Measurements from ENCODE around the gene PSMD13.
"Not testable (repeated sequence)": the region's sequence is repeated elsewhere in the genome, so short reads cannot be mapped to it uniquely, and the experiment has no call there.

Gene PSMD13

GRCh38 chr11:236774-237767, at the start of gene PSMD13:
Gene PSMD13, plus strand, starts transcription at chr11:236976. Its CDS starts 74 bp downstream, at chr11:237050.
- peak; percentile 78 for DNase-seq

- DNase-seq, result not testable (repeated sequence)
Measured at GRCh38 chr11:189200-189783, 47.5 kb upstream of the PSMD13 start.

GRCh38 chr11:189843-190311, 46.9 kb upstream of the PSMD13 start:
- DNase-seq, result not testable (repeated sequence)

- not testable (repeated sequence) for DNase-seq
Measured at GRCh38 chr11:190546-190945, 46.2 kb upstream of the PSMD13 start.

- not testable (repeated sequence) for DNase-seq
Measured at GRCh38 chr11:191490-192478, 45.0 kb upstream of the PSMD13 start.

GRCh38 chr11:192674-193128, 44.1 kb upstream of the PSMD13 start, which contains the start of gene SCGB1C1:
Gene SCGB1C1, plus strand, starts transcription at chr11:193078. Its CDS starts 22 bp downstream, at chr11:193100.
- not testable (repeated sequence) for DNase-seq

- not testable (repeated sequence) for DNase-seq
Measured at GRCh38 chr11:193481-193880, 43.3 kb upstream of the PSMD13 start.

- no peak for DNase-seq
Measured at GRCh38 chr11:196786-197731, 39.7 kb upstream of the PSMD13 start.

- no peak for DNase-seq
Measured at GRCh38 chr11:197741-198235, 39.0 kb upstream of the PSMD13 start.

GRCh38 chr11:198236-198806, 38.5 kb upstream of the PSMD13 start:
- no peak for DNase-seq

- DNase-seq, result no peak
Measured at GRCh38 chr11:199004-199581, 37.7 kb upstream of the PSMD13 start.

- DNase-seq, result no peak
Measured at GRCh38 chr11:199782-200181, 37.0 kb upstream of the PSMD13 start.

GRCh38 chr11:200224-201003, 36.4 kb upstream of the PSMD13 start:
- DNase-seq, result no peak

- DNase-seq, result no peak
Measured at GRCh38 chr11:201966-202365, 34.8 kb upstream of the PSMD13 start.

- DNase-seq, result no peak
Measured at GRCh38 chr11:202490-202889, 34.3 kb upstream of the PSMD13 start.

GRCh38 chr11:203056-203944, 33.5 kb upstream of the PSMD13 start:
- DNase-seq, result no peak

GRCh38 chr11:203945-204586, 32.7 kb upstream of the PSMD13 start:
- DNase-seq, result no peak

GRCh38 chr11:204587-205109, 32.1 kb upstream of the PSMD13 start:
- no peak for DNase-seq

Measured in NCI-H526 treated with DMSO at 0.1 percent for 48 hours (cell line).